ENCODE data around the gene KRTAP29-1.

Gene KRTAP29-1

DNA sequence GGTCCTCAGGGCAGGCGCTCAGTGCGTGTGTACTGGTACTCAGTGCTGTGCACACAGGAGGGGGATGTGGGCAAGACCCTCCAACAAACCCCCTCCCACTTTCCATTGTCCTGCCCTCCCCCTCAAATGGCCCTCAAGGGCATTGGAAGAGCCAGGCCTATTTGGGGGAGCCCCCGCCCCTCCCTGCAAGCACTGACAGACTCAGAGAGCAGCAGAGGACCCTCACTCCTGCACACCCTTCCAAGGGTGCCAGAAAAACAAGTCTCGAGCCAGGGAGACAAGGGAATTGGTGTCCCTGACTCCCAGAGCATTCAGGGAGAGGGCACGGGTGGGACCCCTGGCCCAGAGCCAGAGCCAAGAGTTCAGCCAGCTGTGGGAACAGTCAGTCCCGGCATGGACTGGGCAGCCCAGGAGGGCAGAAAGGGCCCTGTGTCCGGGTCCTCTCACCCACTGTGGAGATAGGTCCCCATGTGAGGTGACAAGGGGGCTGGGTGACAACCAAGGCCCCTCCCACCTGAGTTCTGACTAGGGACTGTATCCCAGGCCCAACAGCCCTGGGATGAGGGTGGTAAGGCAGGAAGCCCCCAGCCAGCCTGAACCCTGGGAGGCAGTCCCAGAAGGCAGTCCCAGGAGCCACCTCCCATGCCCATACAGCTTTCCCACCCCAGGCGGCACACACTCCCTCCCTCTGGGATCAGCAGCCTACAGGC is 24.9 kb upstream of the KRTAP29-1 start:
- no peak for DNase-seq

DNA sequence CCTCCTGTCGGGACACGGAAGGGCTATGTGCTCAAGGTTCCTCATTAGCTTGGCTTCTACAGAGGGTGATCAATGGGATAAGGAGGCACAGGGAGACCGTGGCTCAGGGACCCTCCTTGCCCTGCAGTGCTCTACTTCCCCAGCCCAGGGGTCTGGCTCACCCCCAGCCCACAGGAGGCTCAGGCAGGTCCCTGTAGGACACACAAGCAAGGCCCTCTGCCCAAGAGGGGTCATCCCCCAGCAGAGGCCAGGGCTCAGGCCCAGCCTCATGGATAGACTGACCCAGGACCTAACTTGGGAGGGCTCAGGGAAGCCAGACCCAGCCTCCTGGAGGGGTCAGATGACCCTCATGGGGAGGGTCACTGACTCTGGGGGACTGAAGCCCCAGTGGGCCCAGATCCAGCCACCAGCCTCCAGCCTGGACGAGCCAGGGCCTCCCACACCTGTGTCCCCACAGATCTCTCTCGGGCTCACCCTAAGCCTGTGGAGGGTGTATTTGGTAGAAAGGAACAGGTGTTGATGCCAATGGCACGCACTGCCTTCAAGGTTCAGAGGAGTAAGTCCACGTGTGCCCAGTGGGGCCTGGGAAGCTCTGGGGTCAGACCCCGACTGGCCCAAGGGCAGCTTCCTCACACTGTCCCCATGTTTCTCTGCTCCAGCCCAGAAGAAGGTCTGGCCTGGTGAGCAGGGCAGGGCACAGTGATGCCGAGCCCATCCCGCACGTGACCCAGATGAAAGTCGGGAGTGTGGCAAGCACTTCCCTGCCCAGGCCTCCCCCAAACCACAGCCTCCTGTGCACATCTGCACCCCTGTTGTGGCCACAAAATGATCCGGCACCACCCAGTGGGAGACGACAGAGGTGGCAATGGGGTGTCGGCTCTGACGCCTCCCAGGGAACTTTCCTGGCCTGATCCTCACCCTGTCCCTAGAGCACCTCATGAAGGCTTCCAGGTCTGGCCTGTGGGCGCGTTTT is 23.8 kb upstream of the KRTAP29-1 start:
- no peak for DNase-seq

DNA sequence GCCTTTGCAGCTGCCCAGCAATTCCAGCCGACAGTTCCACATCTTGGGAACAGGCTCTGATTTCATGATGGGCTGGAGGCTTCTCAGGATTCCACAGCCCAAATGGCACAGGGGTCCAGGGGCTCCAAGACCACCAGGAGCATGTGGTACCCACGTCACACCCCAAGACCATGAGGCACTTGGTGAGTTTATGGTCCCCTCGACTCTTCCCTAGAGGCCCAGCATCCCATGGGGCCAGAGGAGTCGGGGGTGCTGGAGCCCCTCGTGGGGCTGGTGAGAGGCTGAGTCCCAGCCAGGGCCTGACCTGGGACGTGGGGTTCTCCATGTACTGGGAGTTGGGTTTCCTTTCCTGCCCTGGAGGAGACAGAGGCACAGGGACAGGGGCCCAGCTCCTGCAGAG is 23.0 kb upstream of the KRTAP29-1 start:
- no peak for DNase-seq

DNA sequence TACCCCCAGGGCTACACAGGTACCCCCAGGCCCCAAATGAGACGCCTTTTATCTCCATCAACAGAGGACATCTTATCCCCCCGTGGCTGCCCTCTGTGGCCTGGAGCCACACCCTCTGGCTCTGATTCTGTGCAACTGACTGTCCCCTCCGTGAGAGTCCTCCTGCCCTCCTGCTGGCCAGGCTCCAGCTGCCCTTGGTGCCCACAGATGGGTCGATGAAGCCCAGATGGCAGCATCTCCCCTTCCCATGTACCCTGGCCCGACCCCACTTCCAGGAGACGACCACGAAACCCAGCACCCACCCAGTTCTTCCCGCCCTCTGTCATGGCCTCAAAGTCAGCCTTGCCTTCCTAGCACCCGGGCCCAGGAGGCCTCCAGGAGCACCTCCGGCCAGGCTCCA is 22.5 kb upstream of the KRTAP29-1 start:
- DNase-seq, result no peak

DNA sequence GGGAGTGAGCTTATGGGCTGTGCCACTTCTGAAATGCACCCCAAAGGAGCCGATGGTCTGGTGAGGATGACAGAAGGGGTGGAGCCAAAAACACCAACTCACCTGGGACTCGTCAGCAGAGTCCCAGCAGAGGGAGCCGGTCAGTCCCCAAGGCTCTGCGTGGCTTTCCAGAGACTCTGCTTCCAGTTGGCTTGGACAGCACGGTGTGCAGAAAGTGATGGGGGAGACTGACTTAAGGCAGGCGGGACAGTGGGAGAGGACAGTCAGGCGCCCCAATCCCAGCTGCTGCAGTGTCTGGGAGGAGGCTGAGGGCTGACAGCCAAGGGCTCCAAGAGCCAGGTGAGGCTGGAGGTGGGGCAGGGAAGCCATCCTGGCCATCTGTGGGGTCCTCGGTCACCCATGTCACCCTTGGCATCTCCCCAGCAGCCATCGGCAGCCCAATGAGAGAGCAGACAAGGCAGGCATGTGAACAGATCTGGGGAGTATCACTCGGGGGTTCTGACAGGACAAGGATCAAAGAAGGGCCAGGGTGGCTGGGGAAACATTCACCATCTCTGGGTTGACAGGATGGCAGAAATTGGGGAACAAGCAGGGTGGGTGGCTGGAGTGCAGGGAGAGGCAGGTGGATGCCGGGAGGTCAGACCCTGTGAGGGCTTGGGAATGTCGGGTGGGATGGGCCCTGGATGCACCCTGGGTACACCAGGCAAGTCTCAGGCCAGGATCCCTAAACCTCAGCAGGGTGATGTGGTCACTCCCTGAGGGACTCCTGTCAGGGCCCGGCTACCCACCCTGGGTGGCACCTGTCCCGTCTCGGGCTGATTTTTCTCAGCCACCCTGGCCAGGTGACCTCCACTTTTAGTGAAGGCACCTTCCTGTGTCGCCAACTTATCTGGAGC is 21.8 kb upstream of the KRTAP29-1 start:
- DNase-seq, result peak in 2 of 3 experiments; percentile 10 to 41

DNA sequence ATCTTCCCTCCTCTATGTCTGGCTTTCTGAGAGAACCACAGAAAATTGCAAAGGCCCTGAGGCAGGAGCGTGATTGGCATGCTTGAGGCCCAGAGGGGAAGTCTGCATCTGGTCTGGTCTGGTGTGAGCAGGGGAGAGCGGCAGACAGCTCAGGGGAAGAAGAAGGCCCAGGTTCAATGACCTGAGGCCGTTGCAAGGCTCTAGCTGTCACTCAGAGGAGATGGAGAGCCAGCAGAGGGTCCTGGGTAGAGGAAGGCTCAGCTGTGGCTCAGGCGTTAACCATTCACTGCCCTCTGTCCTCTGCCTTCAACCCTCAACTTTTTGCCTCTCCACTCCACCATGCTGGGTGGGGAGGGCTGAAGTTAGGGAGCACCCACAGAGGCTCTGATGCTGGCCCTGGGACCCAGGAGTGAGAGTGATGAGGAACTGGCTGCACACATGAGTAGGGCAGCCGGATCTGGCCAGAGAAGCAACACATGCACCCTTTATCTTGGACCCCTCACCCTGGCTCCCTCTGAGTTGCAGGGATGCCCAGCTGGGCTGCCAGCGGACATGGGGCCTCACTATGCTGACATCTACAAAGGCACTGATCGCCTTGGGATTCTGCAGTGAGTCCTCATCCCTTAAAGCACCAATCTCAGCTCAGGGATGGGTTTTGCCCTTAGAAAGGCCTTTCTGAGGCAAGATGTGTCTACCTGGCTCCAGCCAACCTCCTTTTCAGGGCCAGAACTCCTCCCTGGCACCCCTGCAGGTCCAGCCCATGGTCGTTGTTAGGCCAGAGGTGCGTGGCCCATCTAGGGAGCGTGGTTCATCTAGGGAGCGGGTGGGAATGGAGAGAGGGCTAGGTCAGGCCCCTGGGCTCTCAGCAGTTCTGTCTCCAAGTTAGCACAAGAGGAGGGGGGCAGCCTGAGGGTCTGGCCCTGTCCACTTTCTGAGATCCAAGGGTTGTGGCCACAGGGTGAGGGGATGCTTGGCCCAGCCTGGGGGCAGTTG is 20.5 kb upstream of the KRTAP29-1 start:
- DNase-seq, result no peak

DNA sequence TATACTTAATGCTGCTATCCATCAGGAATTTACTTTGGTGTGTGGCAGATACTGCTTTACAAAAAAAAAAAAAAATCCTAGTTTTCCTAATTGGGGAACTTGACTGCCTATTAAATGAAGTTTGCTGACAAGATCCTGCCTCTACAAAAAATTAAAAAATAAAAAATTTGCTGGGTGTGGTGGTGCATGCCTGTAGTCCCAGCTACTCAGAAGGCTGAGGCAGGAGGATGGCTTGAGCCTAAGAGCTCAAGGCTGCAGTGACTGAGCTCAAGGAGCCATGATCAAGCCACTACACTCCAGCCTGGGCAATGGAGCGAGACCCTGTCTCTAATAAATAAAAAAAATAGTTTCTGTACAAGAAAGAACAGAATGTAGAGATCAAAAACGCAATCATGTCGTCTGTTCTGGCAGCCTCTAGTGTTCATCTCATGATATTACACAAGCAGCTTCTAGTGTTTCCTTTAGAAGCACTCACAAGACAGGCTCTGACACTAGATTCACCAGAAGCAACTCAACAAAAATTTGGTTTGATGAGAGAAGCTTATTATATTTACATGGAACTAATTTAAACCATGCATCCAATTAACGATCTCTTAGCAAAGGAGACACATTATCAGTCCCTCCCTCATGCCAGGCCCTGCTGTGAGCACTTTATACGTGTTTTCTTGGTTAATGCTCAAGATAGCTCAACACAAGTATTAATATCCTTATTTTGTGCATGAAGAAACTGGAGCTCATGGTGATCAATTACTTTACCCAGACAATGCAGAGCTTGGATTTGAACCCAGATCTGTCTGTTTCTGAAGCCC is 19.6 kb upstream of the KRTAP29-1 start:
- peak; percentile 17 to 69 (median 23) for DNase-seq

DNA sequence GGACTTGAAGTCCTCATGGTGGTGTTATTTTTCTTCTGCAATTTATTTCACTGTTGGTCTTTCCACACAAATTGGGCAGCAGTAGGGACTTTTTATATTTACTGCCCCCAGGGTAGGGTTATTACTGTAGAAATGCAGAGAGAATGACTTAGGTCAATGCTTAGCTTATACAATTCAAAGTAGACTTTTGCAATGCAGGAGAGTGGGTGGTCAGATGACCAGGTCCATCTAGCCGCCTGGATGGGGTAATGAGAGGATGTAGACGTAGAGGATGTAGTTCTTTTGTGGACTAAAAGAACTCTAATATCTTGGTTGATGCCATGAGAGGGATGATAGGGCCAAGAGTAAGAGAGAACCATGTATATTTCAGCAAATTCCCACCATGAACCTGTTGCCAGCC is 15.6 kb upstream of the KRTAP29-1 start:
- no peak for DNase-seq

DNA sequence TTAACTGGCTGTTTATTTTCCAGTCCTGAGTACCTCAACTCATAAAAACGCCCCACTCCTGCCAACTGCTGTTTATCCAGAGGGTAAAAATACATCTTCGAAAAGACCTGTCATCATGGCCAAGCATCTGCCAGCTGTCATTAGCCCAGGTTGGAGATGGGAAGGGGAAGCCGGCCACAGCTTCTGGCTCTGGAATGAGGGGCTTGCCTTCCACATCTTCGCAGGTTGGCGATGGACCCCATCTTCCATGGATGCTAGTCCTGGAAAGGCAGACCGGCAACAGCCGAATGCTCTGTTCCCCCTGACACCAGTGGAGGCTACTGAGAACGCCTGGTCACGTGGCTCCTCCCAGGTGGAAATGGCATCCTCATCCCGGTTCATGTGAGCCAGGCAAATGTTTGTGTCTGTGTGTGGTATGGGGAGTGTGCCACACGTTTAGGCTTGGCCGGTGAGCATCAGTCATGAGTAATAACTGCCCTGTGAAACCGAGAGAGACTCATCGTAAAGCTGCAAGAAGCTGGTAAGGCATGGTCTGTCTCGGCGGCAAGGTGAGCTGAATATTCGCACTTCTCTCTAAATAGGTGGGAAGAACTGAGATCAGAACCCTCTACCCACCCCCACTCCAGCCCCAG is 13.3 kb upstream of the KRTAP29-1 start:
- no peak for DNase-seq

DNA sequence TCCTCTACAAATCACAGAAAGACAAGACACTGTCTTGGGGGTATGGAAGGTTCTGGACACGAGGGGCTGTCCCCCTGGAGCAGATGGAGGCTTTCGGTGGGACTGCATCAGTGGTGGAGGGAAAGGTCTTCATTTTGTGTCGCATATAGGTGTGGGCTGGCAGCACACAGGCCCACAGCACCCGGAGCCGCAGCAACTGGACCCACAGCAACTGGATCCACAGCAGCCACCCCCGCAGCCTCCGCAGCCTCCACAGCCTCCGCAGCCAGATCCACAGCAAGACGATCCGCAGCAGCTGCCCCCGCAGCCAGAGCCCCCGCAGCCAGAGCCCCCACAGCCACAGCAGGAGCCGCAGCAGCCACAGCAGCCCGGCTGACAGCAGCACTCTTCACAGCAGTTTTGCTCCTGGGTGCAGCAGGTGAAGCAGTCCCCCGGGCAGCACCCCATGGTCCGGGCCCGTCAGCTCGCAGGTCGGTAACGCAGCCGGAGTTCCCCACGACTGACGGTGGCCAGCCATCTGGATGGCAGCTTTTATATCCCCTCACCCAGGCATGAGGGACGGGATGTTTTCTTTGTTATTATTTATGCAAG is 12.6 kb upstream of the KRTAP29-1 start, which contains the start of gene KRTAP17-1:
Gene KRTAP17-1 (minus strand): TSS at position 507 of the 591 bp plus-strand sequence. CDS start 60 bp downstream, at position 447.
- DNase-seq, result peak in 2 of 3 experiments; percentile 39 to 66

DNA sequence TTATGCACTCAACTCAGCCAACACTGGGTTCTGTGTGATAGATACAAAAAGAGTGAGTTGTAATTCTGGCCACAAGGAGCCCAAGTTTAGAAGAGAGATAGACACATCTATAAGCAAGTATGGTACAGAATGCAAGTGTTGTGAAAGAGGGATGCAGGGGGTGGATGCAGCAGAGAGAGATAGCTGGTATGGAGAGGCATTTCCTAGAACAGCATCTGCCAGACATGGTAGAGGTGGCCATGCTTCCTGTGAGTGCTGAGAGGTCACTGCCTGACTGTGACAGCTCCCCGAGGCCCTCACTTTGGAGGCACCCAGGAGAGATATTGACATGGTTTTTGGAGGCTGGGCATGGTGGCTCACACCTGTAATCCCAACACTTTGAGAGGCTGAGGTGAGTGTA is 8.5 kb upstream of the KRTAP29-1 start:
- DNase-seq, result no peak

DNA sequence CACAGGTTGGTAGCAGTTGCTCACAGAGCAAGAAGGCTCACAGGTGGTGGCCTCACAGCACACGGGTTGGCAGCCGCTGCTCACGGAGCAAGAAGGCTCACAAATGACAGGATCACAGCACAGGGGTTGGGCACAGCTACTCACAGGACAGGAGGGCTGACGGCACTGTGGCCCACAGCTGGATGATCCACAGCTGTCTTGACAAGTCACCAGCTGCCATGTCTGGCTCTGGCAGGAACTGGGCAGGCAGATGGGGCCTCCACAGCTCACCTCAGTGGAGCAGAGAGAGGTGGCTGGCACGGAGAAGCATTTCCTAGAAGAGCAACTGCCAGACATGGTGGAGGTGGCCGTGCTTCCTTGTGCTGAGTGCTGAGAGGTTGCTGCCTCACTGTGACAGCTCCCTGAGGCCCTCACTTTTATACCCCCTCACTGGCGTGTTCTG is 6.3 kb upstream of the KRTAP29-1 start, which contains the start of gene KRTAP16-1:
Gene KRTAP16-1 (minus strand): TSS at position 392 of the 442 bp plus-strand sequence. CDS start 56 bp downstream, at position 336.
- DNase-seq, result no peak

DNA sequence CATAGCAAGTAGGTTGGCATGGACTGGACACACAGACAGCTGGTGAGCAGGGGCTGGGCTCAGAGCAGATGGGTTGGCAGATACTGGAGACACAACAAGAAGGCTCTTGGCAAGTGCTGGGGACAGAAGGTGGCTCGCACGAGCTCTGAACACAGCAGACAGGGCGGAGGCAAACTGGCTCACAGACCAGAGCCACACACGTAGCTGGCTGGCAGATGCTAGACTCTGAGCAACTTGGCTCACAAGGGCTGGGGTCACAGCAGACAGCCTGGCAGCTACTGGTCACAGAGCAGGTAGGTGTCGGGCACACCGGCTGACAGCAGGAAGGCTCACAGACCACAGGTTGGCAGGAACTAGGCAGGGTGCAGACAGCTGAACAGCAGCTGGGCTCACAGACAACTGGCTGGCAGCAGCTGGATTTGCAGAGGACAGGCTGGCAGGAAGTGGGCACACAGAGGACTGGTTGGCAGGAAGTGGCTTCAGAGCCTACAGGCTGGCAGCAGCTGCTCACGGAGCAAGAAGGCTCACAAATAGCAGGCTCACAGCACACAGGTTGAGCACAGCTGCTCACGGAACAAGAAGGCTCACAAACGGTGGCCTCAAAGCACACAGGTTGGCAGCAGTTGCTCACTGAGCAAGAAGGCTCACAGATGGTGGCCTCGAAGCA is 5.7 kb upstream of the KRTAP29-1 start:
- peak in 2 of 3 experiments; percentile 44 to 71 for DNase-seq

DNA sequence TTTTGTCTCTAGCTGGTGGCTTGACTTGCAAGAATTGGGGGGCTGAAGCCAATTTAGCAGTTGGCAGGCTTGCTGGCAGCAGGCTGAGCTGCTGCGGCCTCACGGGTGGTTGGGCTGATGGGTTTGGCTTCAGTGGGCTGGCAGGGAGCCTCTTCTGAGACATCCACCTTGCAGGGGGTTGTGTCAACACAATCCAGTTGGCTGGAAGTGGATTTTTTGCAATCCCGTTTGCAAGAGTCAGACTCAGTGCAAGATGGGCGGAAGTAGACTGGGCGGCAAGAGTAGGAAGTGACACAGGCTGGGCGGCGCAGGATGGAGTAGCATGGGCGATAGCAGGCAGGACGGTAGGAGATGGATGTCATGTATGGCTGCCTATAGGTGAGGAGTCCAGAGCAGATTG is 5.0 kb upstream of the KRTAP29-1 start:
- peak in 1 of 3 experiments; percentile 7 for DNase-seq

DNA sequence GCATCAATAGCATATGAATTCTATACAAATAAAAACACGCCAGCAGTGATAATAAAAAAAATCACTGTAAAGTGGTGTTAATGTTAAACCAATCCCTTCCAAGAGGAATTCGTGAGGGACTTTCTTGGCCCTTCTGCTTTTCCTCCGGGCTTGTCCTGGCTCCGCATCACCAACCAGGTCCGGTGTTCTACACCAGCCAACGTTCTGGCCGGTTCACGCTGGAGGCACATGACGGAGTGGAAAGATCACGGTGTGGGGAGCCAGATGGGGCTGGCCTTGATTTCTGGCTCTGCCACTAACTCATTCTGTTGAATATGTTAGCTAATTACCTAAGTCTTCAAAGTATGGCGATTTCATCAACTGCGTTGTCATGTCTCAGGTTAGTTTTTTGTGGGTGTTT is 1.4 kb upstream of the KRTAP29-1 start:
- DNase-seq, result no peak

DNA sequence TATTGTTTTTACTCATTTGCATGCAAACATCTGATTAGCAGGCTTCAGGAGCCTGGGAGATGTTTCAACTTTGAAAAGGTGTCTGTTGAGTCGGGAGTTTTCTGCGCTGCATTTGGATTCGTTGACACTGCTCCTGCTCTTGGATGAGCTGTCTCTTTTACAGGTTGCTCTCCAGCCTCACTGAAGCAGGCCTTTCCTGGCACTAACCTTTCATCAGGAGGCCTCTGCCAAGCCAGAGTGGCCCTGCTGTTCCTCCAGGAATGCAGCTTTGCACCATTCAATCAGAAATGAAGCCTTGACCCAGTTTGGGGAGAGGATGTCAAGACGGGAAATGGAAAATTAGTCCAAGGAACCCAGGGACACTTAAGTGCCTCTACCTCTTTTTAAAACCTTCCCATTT is 330 bp upstream of the KRTAP29-1 start:
- DNase-seq, result no peak

DNA sequence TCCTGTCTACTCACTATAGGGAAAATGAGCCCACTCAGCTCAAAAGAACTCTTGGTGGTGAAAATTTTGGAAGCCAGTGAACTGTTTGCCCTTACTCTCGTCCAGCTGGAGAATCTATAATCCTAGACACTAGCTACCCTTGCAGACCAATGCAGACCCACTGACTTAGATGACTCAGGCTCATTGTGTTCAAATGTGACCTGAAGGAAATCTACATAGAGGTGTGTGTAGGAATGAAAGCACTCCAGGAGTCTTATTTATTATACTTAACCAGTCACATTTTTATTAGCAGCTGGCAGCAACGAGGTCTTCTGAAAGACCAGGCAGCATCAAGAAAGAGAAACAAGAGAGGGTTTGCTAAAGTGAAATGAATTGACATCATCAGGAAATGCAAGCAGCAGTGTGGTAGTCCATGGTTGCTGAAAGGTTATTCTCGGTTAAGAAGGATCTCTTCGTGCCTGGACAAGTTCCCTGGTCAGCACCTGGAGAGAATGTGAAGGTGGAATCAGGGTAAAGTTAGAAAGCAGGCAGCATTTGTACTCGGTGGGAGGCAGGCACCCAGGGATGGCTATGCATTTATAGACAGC is 1.4 kb downstream of the KRTAP29-1 start:
- DNase-seq, result no peak

DNA sequence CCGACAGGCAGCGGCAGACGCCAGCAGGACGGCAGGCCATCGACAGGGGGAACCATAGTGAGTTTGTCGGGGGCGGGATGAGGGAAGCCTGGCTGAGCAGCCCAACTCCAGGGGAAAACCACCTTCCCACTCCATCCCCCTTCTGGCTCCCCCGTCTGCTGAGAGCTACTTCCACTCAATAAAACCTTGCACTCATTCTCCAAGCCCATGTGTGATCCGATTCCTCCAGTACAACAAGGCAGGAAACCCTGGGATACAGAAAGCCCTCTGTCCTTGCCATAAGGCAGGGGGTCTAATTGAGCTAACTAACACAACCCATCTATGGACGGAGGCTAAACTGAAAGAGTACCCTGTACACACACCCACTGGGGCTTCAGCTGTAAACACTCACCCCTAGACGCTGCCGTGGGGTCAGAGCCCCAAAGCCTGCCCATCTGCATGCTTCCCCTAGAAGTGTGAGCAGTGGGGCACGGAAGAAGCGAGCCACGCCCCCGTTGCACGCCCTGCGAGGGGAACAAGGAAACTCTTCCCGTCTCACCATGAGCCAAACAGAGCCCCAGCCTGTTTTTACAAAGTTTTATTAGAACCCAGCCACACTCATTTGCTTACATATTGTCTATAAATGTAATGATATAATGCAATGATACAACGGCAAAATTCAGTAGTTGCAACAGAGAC is 4.1 kb downstream of the KRTAP29-1 start:
- no peak for DNase-seq

Measured in NCI-H1417 (cell line).